Measurements from ENCODE around the gene CMTM1.

CMTM1 gene

DNA sequence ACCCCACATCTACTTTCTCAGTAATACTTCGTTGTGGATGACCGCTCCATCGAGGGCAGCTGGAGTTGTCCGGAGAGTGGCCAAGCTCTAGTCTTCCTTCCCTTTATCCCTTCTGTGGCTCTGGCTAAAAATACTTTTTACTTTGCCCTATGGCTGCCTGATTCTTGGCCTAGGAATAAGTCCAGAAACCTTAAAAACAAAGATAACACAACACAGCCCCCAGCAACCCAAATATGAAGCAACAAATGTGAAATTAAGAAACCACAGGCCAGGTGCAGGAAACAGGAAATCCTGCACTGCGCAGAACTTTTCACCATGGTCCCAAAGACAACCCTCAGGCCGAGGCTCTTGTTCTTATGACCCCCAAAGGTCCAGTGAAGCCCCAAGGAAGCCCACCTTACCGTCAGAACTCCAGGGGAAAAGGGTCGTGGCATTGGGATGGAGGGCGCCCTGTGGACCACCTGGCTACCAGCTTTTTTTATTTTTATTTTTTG is 42.3 kb upstream of the CMTM1 start (continued):
- TF ChIP-seq ZNF70 (CRISPR knock-in tag; IDR thresholded peaks at IDR 0.05), result no peak
- no peak for TF ChIP-seq BACH2 (CRISPR knock-in tag; IDR thresholded peaks at IDR 0.05; ENCODE audit: borderline replicate concordance)
- TF ChIP-seq ZFP30 (CRISPR knock-in tag; IDR thresholded peaks at IDR 0.05), result no peak
- TF ChIP-seq TOX (CRISPR knock-in tag; IDR thresholded peaks at IDR 0.05; ENCODE audit: borderline replicate concordance), result no peak

DNA sequence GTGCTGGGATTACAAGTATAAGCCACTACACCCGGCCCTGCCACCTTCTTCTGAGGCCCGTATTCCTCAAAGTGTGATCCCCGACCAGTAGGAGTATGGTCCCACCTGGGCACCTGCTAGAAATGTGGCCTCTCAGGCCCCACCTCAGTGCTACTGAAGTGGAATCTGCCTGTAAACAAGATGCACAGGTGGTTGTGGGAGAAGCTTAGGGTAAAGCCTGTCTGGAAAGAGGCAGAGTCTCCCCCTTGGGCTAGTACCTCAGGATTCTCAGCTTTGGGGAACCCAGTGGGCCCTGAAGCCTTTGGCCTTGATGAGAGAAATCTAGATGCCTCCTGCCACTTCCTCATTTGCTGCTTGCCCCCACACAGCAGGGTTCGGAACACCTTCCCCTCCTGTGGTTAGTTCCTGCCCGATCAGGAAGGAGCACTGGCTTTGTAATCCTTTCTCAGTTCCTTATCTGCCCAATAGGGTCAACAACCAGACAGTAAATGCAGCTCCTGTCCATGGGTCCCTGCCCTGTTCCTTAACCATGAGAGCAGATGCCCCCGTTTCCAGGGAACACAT is 41.6 kb upstream of the CMTM1 start:
- ATAC-seq, result no peak
- TF ChIP-seq ZNF8 (CRISPR knock-in tag; IDR thresholded peaks at IDR 0.05) (no peak), ZNF565 (CRISPR knock-in tag; conservative IDR thresholded peaks at IDR 0.05; ENCODE audit: low read depth) (no peak), ZC3H10 (CRISPR knock-in tag; IDR thresholded peaks at IDR 0.05) (no peak), GLIS3 (CRISPR knock-in tag; IDR thresholded peaks at IDR 0.05) (no peak), ISL1 (CRISPR knock-in tag; IDR thresholded peaks at IDR 0.05) (no peak), ZFP30 (CRISPR knock-in tag; IDR thresholded peaks at IDR 0.05) (no peak), ESRRG (CRISPR knock-in tag; IDR thresholded peaks at IDR 0.05) (no peak)
- TF ChIP-seq, protein P1, sequence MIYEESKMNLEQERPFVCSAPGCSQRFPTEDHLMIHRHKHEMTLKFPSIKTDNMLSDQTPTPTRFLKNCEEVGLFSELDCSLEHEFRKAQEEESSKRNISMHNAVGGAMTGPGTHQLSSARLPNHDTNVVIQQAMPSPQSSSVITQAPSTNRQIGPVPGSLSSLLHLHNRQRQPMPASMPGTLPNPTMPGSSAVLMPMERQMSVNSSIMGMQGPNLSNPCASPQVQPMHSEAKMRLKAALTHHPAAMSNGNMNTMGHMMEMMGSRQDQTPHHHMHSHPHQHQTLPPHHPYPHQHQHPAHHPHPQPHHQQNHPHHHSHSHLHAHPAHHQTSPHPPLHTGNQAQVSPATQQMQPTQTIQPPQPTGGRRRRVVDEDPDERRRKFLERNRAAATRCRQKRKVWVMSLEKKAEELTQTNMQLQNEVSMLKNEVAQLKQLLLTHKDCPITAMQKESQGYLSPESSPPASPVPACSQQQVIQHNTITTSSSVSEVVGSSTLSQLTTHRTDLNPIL (CRISPR knock-in tag; IDR thresholded peaks at IDR 0.05; ENCODE audit: low read depth), result no peak
- TF ChIP-seq, protein P2, sequence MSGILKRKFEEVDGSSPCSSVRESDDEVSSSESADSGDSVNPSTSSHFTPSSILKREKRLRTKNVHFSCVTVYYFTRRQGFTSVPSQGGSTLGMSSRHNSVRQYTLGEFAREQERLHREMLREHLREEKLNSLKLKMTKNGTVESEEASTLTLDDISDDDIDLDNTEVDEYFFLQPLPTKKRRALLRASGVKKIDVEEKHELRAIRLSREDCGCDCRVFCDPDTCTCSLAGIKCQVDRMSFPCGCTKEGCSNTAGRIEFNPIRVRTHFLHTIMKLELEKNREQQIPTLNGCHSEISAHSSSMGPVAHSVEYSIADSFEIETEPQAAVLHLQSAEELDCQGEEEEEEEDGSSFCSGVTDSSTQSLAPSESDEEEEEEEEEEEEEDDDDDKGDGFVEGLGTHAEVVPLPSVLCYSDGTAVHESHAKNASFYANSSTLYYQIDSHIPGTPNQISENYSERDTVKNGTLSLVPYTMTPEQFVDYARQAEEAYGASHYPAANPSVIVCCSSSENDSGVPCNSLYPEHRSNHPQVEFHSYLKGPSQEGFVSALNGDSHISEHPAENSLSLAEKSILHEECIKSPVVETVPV (CRISPR knock-in tag; IDR thresholded peaks at IDR 0.05), result no peak
- TF ChIP-seq, protein P3, sequence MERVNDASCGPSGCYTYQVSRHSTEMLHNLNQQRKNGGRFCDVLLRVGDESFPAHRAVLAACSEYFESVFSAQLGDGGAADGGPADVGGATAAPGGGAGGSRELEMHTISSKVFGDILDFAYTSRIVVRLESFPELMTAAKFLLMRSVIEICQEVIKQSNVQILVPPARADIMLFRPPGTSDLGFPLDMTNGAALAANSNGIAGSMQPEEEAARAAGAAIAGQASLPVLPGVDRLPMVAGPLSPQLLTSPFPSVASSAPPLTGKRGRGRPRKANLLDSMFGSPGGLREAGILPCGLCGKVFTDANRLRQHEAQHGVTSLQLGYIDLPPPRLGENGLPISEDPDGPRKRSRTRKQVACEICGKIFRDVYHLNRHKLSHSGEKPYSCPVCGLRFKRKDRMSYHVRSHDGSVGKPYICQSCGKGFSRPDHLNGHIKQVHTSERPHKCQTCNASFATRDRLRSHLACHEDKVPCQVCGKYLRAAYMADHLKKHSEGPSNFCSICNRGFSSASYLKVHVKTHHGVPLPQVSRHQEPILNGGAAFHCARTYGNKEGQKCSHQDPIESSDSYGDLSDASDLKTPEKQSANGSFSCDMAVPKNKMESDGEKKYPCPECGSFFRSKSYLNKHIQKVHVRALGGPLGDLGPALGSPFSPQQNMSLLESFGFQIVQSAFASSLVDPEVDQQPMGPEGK (CRISPR knock-in tag; IDR thresholded peaks at IDR 0.05; ENCODE audit: borderline replicate concordance), result no peak

DNA sequence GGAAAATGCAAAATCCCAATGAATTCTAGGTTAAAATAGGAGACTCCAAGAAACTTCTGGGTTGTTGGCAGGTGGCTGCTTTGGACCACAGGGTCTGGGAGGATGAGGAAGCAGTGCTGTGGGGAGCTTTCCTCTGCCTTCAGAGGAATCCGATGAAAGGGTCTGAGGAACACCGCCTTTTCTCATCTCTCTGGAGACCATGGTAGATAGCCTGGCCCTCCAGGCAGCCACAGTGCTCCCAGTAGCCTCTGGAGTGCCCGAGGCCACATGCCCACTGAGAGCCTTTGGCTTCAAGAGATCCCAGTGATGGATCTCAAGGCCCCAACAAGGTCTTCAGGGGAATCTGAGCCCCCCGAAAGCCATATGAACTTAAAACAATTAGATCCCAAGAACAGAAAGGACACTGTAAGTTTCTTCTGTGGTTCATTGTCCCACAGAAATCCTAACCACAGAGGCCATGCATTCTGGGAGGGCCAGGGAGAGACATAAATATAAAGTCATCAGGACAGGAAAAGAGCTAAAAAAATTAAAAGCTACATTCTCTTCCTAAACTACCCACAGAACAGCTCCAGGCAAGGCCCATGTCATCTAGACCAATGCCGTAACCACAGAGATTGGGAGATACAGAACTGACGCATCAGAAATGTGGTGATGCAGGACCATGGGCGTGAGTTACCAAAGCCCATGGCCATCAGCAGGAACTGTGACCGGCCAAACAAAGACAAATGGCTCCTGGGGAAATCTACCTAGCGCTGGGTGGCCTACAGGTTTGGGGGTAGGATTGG is 40.7 kb upstream of the CMTM1 start:
- no peak for TF ChIP-seq SNAI2 (CRISPR knock-in tag; IDR thresholded peaks at IDR 0.05)
- TF ChIP-seq ESRRG (CRISPR knock-in tag; IDR thresholded peaks at IDR 0.05), result no peak
- TF ChIP-seq ZC3H10 (CRISPR knock-in tag; IDR thresholded peaks at IDR 0.05), result no peak
- no peak for TF ChIP-seq OSR1 (CRISPR knock-in tag; IDR thresholded peaks at IDR 0.05)
- no peak for TF ChIP-seq PPARA (CRISPR knock-in tag; IDR thresholded peaks at IDR 0.05; ENCODE audit: borderline replicate concordance)
- TF ChIP-seq, protein P2 (CRISPR knock-in tag; IDR thresholded peaks at IDR 0.05), result no peak
- TF ChIP-seq, protein P1 (CRISPR knock-in tag; IDR thresholded peaks at IDR 0.05; ENCODE audit: low read depth), result no peak
- no peak for TF ChIP-seq TCF4 (CRISPR knock-in tag; IDR thresholded peaks at IDR 0.05; ENCODE audit: borderline replicate concordance)
- TF ChIP-seq GLIS3 (CRISPR knock-in tag; IDR thresholded peaks at IDR 0.05), result no peak
- TF ChIP-seq ARNTL (CRISPR knock-in tag; IDR thresholded peaks at IDR 0.05; ENCODE audit: borderline replicate concordance, low read depth), result no peak
- no peak for TF ChIP-seq ISL1 (CRISPR knock-in tag; IDR thresholded peaks at IDR 0.05)
- TF ChIP-seq BACH2 (CRISPR knock-in tag; IDR thresholded peaks at IDR 0.05; ENCODE audit: borderline replicate concordance), result no peak
- no peak for TF ChIP-seq CSDC2 (CRISPR knock-in tag; IDR thresholded peaks at IDR 0.05)
- TF ChIP-seq TOX (CRISPR knock-in tag; IDR thresholded peaks at IDR 0.05; ENCODE audit: borderline replicate concordance), result no peak
- no peak for TF ChIP-seq RARB (CRISPR knock-in tag; IDR thresholded peaks at IDR 0.05)
- TF ChIP-seq ZNF8 (CRISPR knock-in tag; IDR thresholded peaks at IDR 0.05), result no peak
- no peak for ATAC-seq
